ENCODE measurements around the gene TNMD. TPM values are rescaled to one million over a fixed set of nuclear protein-coding genes. Genes with fewer than 3 reads are reported as not detected.

Gene TNMD
- total and polyA plus RNA-seq, 2 of the 8 experiments (the other 6 are each of a cell fraction or from before 2014, with no cell fraction given), result 1.4 to 2.1 TPM

DNA sequence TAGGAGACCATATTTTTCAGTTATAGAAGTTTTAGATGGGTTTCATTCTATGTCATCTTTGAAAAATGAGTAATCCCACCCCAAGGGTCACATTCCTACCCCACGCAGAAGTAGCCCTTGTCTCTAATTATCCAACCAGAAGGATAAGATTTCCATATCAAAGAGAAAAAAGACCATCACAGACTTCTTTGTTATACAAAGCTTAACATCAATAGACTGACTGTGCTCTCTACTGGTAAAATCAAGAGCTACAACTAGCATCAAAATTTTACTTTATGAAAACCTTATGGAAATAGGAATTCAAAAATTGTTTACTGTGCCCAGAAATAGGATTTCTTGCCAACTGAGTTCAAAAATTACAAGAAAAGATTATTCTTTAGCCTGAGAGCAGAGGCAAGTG lies 24.9 kb downstream of the TNMD start:
- Histone ChIP-seq H3K14ac (ENCODE audit: insufficient read length) (no peak overlapping the region), H4K20me1 (replicated peaks in 1 of 2; ENCODE audit: control insufficient read depth in 1 of 2, insufficient read depth in 2 of 2, low read length in 2 of 2) (no peaks in the 10 kb centered on the region), H2BK120ac (replicated peaks; ENCODE audit: low read depth, low read length) (no peak overlapping the region), H3K18ac (ENCODE audit: extremely low read depth, low read length) (no peak overlapping the region), H3K9me3 (ENCODE audit: insufficient read depth in 2 of 2, low read depth in 1 of 2, low read length in 1 of 2) (no peaks in the 10 kb centered on the region), H3K56ac (replicated peaks; ENCODE audit: insufficient read length, low read depth, low read length) (no peak overlapping the region), H4K8ac (ENCODE audit: extremely low read depth, insufficient read depth, low read length) (no peak overlapping the region), H2AK5ac (ENCODE audit: low read depth, low read length) (no peak overlapping the region), H3K79me2 (ENCODE audit: control insufficient read depth in 1 of 2, insufficient read depth in 2 of 2, low read length in 2 of 2) (no peaks in the 10 kb centered on the region), H4K91ac (replicated peaks; ENCODE audit: insufficient read length, low read length) (no peak overlapping the region), H3K27ac (ENCODE audit: low read depth, low read length) (no peak overlapping the region), H3K23ac (ENCODE audit: insufficient read length) (no peak overlapping the region), H3K4me1 (replicated peaks in 1 of 4; ENCODE audit: control insufficient read depth in 3 of 4, insufficient read depth in 4 of 4, low read length in 3 of 4) (peaks cover 0 to 5% (median 0%) of the 10 kb centered on the region in 4 experiments; a peak in 1 of 7 replicates), H3K9ac (replicated peaks in 1 of 4; ENCODE audit: extremely low read depth in 1 of 4, low read depth in 3 of 4, low read length in 3 of 4) (no peak overlapping the region), H2AFZ (ENCODE audit: low read length) (no peak overlapping the region), H3K23me2 (ENCODE audit: low read depth, low read length) (no peaks in the 10 kb centered on the region), H3K79me1 (ENCODE audit: low read depth, low read length) (no peaks in the 10 kb centered on the region), H3K27me3 (replicated peaks in 1 of 4; ENCODE audit: control insufficient read depth in 3 of 4, extremely low read depth in 1 of 4, insufficient read depth in 3 of 4, low read length in 3 of 4) (no peaks in the 10 kb centered on the region), H3K4me3 (ENCODE audit: extremely low read depth in 1 of 4, insufficient read depth in 2 of 4, low read depth in 3 of 4, low read length in 4 of 4) (peak overlapping the region in 1 of 4 experiments; percentile 19; a peak in 1 of 8 replicates), H3K4ac (replicated peaks; ENCODE audit: insufficient read length, low read depth, low read length) (no peak overlapping the region), H4K5ac (ENCODE audit: insufficient read length, low read depth, low read length) (no peak overlapping the region), H2BK5ac (ENCODE audit: low read depth, low read length) (no peak overlapping the region), H2BK20ac (ENCODE audit: low read length) (no peak overlapping the region), H3K4me2 (ENCODE audit: insufficient read depth in 1 of 2, low read depth in 2 of 2, low read length in 2 of 2) (peak overlapping the region; percentile 13 to 17; a peak in 2 of 4 replicates), H2BK15ac (ENCODE audit: low read length) (no peak overlapping the region), H2BK12ac (ENCODE audit: low read depth, low read length) (no peak overlapping the region), H3K36me3 (ENCODE audit: control insufficient read depth in 2 of 4, insufficient read depth in 4 of 4, low read length in 3 of 4) (no peaks in the 10 kb centered on the region)
- ChIA-PET CTCF (ENCODE audit: partially characterized antibody) (interaction anchor here (0.6 to 1.8 kb wide), 10 partner anchors 9 to 185 kb away, joined by 3 to 10 read pairs (median 3); no protein-coding TSS in a partner anchor), POLR2A (ENCODE audit: partially characterized antibody) (interaction anchor here (0.6 to 1.3 kb wide), 2 partner anchors 21 to 27 kb away, joined by 3 to 7 read pairs; partner anchors contain the start of gene TSPAN6)
- 0% methylated on average over 1 of the region's 1 CpG; no CpG with 5 or more reads in 1 of the 2 experiments for WGBS, 2 experiments (ENCODE audit: extremely low coverage in 1 of 2, insufficient coverage in 1 of 2, insufficient read length in 1 of 2, insufficient replicate concordance in 2 of 2, low coverage in 1 of 2, low lambda C conversion rate in 2 of 2, missing lambda C conversion rate in 1 of 2)
- FAIRE-seq, result no peak
- DNase-seq (ENCODE audit: low read depth in 1 of 2, low spot score in 2 of 2), result no peak
- peak in 1 of 2 experiments; percentile 28; a peak in 3 of 4 replicates for TF ChIP-seq RAD21 (IDR thresholded peaks at IDR 0.05 in 1 of 2, conservative IDR thresholded peaks at IDR 0.05 in 1 of 2; ENCODE audit: low read depth in 2 of 2, low read length in 2 of 2)
- no peak for TF ChIP-seq SIN3A (conservative IDR thresholded peaks at IDR 0.05 in 1 of 2, IDR thresholded peaks at IDR 0.05 in 1 of 2; ENCODE audit: low read depth in 1 of 2, low read length in 2 of 2)

Measured in H1 (cell line).